Measurements from ENCODE around the gene ATXN7L1.

ATXN7L1 gene

DNA sequence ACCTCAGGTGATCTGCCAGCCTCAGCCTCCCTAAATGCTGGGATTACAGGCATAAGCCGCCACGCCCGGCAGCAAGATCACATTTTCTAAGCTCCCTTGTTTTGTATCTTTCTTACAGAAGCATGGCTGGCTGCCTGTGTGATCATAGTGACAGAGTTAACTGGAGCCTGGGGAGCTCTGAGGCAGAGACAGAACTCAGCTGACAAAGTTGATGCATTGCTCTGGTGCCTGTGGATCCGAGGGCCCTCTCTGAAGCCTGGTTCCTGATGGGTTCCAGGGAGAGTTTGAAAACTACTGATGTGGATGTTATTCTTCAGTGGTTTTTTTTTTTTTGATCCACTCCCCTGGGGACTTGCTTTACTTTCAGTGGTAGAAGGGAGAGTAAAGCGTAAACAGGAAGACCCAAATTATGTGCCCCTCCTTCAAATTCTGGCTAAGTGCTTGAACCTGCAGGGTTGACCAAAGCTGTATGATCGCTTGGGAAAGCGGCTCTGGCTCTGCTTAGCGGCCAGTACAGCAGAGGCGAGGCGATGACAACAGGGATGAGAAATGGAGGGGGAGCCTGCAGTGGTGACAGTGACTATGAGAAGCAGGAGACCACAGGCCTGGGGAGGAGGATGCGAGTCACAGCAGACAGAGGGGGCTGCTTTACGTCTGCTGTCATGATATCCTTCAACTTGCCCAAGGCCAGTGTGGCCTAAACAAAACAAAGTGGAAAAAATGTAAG, 288.3 kb downstream of the ATXN7L1 start:
- peak; percentile 15 for ATAC-seq

DNA sequence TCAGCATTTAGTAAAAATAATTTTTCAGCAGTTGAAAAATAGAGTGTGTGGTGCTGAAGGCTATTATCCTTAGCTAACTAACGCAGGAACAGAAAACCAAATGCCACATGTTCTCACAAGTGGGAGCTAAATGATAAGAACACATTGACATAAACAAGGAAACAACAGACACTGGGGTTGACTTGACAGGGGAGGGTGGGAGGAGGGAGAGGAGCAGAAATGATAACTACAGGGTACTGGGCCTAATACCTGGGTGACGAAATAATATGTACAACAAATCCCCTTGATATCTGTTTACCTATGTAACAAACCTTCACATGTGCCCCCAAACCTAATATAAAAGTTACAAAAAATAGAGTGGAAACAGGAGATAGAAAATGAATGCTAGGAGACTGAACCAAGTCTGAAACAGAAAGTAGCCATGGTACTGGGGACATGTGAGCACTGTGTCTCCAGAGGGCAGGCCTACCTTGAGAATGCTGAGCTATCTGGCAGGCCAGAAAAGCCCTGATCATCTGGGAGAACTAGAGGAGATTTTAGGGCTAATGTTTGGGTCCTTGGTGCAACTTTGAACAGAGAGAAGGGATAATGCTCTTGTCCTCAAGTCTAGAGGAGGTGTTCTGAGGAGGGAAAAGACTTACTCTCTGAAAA, 290.4 kb downstream of the ATXN7L1 start:
- no peak for ATAC-seq
- TF ChIP-seq, protein P1, sequence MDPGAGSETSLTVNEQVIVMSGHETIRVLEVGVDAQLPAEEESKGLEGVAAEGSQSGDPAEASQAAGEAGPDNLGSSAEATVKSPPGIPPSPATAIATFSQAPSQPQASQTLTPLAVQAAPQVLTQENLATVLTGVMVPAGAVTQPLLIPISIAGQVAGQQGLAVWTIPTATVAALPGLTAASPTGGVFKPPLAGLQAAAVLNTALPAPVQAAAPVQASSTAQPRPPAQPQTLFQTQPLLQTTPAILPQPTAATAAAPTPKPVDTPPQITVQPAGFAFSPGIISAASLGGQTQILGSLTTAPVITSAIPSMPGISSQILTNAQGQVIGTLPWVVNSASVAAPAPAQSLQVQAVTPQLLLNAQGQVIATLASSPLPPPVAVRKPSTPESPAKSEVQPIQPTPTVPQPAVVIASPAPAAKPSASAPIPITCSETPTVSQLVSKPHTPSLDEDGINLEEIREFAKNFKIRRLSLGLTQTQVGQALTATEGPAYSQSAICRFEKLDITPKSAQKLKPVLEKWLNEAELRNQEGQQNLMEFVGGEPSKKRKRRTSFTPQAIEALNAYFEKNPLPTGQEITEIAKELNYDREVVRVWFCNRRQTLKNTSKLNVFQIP (CRISPR knock-in tag; IDR thresholded peaks at IDR 0.05; ENCODE audit: borderline replicate concordance, low read depth): no peak
- TF ChIP-seq ZC3H10 (CRISPR knock-in tag; IDR thresholded peaks at IDR 0.05): no peak
- TF ChIP-seq ZFP30 (CRISPR knock-in tag; IDR thresholded peaks at IDR 0.05): no peak
- TF ChIP-seq, protein P2, sequence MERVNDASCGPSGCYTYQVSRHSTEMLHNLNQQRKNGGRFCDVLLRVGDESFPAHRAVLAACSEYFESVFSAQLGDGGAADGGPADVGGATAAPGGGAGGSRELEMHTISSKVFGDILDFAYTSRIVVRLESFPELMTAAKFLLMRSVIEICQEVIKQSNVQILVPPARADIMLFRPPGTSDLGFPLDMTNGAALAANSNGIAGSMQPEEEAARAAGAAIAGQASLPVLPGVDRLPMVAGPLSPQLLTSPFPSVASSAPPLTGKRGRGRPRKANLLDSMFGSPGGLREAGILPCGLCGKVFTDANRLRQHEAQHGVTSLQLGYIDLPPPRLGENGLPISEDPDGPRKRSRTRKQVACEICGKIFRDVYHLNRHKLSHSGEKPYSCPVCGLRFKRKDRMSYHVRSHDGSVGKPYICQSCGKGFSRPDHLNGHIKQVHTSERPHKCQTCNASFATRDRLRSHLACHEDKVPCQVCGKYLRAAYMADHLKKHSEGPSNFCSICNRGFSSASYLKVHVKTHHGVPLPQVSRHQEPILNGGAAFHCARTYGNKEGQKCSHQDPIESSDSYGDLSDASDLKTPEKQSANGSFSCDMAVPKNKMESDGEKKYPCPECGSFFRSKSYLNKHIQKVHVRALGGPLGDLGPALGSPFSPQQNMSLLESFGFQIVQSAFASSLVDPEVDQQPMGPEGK (CRISPR knock-in tag; IDR thresholded peaks at IDR 0.05; ENCODE audit: borderline replicate concordance): no peak
- no peak for TF ChIP-seq ISL1 (CRISPR knock-in tag; IDR thresholded peaks at IDR 0.05)
- no peak for TF ChIP-seq TCF4 (CRISPR knock-in tag; IDR thresholded peaks at IDR 0.05; ENCODE audit: borderline replicate concordance)
- no peak for TF ChIP-seq ZNF70 (CRISPR knock-in tag; IDR thresholded peaks at IDR 0.05)
- no peak for TF ChIP-seq CSDC2 (CRISPR knock-in tag; IDR thresholded peaks at IDR 0.05)
- no peak for TF ChIP-seq ESRRG (CRISPR knock-in tag; IDR thresholded peaks at IDR 0.05)
- TF ChIP-seq ZFP3 (CRISPR knock-in tag; IDR thresholded peaks at IDR 0.05): no peak
- no peak for TF ChIP-seq OSR1 (CRISPR knock-in tag; IDR thresholded peaks at IDR 0.05)
- no peak for TF ChIP-seq GLIS3 (CRISPR knock-in tag; IDR thresholded peaks at IDR 0.05)
- no peak for TF ChIP-seq RARB (CRISPR knock-in tag; IDR thresholded peaks at IDR 0.05)
- TF ChIP-seq, protein P3, sequence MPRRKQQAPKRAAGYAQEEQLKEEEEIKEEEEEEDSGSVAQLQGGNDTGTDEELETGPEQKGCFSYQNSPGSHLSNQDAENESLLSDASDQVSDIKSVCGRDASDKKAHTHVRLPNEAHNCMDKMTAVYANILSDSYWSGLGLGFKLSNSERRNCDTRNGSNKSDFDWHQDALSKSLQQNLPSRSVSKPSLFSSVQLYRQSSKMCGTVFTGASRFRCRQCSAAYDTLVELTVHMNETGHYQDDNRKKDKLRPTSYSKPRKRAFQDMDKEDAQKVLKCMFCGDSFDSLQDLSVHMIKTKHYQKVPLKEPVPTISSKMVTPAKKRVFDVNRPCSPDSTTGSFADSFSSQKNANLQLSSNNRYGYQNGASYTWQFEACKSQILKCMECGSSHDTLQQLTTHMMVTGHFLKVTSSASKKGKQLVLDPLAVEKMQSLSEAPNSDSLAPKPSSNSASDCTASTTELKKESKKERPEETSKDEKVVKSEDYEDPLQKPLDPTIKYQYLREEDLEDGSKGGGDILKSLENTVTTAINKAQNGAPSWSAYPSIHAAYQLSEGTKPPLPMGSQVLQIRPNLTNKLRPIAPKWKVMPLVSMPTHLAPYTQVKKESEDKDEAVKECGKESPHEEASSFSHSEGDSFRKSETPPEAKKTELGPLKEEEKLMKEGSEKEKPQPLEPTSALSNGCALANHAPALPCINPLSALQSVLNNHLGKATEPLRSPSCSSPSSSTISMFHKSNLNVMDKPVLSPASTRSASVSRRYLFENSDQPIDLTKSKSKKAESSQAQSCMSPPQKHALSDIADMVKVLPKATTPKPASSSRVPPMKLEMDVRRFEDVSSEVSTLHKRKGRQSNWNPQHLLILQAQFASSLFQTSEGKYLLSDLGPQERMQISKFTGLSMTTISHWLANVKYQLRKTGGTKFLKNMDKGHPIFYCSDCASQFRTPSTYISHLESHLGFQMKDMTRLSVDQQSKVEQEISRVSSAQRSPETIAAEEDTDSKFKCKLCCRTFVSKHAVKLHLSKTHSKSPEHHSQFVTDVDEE (CRISPR knock-in tag; IDR thresholded peaks at IDR 0.05): no peak
- no peak for TF ChIP-seq ZNF8 (CRISPR knock-in tag; IDR thresholded peaks at IDR 0.05)

More for the DNA sequence above, 288.3 kb downstream of the ATXN7L1 start:
- TF ChIP-seq ZNF8 (CRISPR knock-in tag; IDR thresholded peaks at IDR 0.05): no peak
- no peak for TF ChIP-seq CSDC2 (CRISPR knock-in tag; IDR thresholded peaks at IDR 0.05)
- TF ChIP-seq ESRRG (CRISPR knock-in tag; IDR thresholded peaks at IDR 0.05): no peak
- TF ChIP-seq, protein P4, sequence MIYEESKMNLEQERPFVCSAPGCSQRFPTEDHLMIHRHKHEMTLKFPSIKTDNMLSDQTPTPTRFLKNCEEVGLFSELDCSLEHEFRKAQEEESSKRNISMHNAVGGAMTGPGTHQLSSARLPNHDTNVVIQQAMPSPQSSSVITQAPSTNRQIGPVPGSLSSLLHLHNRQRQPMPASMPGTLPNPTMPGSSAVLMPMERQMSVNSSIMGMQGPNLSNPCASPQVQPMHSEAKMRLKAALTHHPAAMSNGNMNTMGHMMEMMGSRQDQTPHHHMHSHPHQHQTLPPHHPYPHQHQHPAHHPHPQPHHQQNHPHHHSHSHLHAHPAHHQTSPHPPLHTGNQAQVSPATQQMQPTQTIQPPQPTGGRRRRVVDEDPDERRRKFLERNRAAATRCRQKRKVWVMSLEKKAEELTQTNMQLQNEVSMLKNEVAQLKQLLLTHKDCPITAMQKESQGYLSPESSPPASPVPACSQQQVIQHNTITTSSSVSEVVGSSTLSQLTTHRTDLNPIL (CRISPR knock-in tag; IDR thresholded peaks at IDR 0.05; ENCODE audit: low read depth): no peak
- TF ChIP-seq PPARA (CRISPR knock-in tag; IDR thresholded peaks at IDR 0.05; ENCODE audit: borderline replicate concordance): no peak
- TF ChIP-seq, protein P3 (CRISPR knock-in tag; IDR thresholded peaks at IDR 0.05): no peak
- no peak for TF ChIP-seq ZNF70 (CRISPR knock-in tag; IDR thresholded peaks at IDR 0.05)
- no peak for TF ChIP-seq ZNF565 (CRISPR knock-in tag; conservative IDR thresholded peaks at IDR 0.05; ENCODE audit: low read depth)
- no peak for TF ChIP-seq OSR1 (CRISPR knock-in tag; IDR thresholded peaks at IDR 0.05)
- no peak for TF ChIP-seq ZFP30 (CRISPR knock-in tag; IDR thresholded peaks at IDR 0.05)
- TF ChIP-seq GLIS3 (CRISPR knock-in tag; IDR thresholded peaks at IDR 0.05): no peak
- no peak for TF ChIP-seq ISL1 (CRISPR knock-in tag; IDR thresholded peaks at IDR 0.05)
- no peak for TF ChIP-seq BACH2 (CRISPR knock-in tag; IDR thresholded peaks at IDR 0.05; ENCODE audit: borderline replicate concordance)
- no peak for TF ChIP-seq RARB (CRISPR knock-in tag; IDR thresholded peaks at IDR 0.05)
- no peak for TF ChIP-seq TOX (CRISPR knock-in tag; IDR thresholded peaks at IDR 0.05; ENCODE audit: borderline replicate concordance)
- TF ChIP-seq, protein P2 (CRISPR knock-in tag; IDR thresholded peaks at IDR 0.05; ENCODE audit: borderline replicate concordance): no peak
- no peak for TF ChIP-seq ARNTL (CRISPR knock-in tag; IDR thresholded peaks at IDR 0.05; ENCODE audit: borderline replicate concordance, low read depth)
- TF ChIP-seq TCF4 (CRISPR knock-in tag; IDR thresholded peaks at IDR 0.05; ENCODE audit: borderline replicate concordance): no peak
